ENCODE measurements around the gene KIAA0753. TPM values are rescaled to one million over a fixed set of nuclear protein-coding genes. Genes with fewer than 3 reads are reported as not detected.
A peak's percentile ranks its signal among the peaks of the same experiment; 100 is the strongest.

Gene KIAA0753
- total and polyA plus RNA-seq, 2 of the 13 experiments (the other 11 are each of a cell fraction or from before 2014, with no cell fraction given), result 5.2 to 9.1 TPM

DNA sequence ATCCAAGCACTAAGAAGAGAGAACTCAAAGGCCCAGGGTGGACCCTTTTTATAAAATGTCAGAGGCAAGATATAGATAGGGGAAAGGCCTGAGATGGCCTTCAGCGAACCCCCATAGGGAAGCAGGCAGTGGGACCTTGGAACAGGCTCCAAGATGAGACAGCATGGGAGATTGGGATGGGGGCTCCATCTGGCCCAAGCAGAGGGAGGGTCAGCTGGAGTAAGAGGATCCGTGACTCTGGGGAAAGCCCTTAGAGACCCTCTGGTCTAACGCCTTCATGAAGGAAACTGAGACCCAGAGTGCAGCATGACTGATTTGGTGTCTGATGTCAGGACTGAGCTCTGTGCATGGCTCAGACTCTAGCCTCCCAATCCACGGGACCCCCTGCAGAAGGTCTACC lies 41.8 kb upstream of the KIAA0753 start:
- Histone ChIP-seq H3K36me3 (replicated peaks in 1 of 2; ENCODE audit: control insufficient read depth in 1 of 2, insufficient read depth in 2 of 2, low read length in 2 of 2) (0 out of 5 replicates have a peak, but pooled peaks cover 0 to under 1% of the 10 kb centered on the region in 2 experiments), H3K4me2 (ENCODE audit: low read depth, low read length) (peak overlapping the region; percentile 66), H3K27ac (ENCODE audit: extremely low read length, insufficient read depth, low read length) (no peak overlapping the region), H3K4me3 (replicated peaks in 1 of 3; ENCODE audit: insufficient read depth in 1 of 3, low read depth in 2 of 3, low read length in 3 of 3) (no peak overlapping the region), H3K79me2 (ENCODE audit: insufficient read depth, low read length) (no peaks in the 10 kb centered on the region), H2AFZ (ENCODE audit: low read length) (no peak overlapping the region), H4K20me1 (ENCODE audit: insufficient read depth, low read length) (no peaks in the 10 kb centered on the region), H3K9me3 (ENCODE audit: low read length) (no peaks in the 10 kb centered on the region), H3K9ac (ENCODE audit: insufficient read depth, low read depth, low read length) (no peak overlapping the region), H3K4me1 (ENCODE audit: insufficient read depth, low read length) (peaks cover 89% of the 10 kb centered on the region), H3K27me3 (ENCODE audit: control insufficient read depth in 1 of 2, insufficient read depth in 2 of 2, low read length in 2 of 2) (no peaks in the 10 kb centered on the region)
- 76% methylated on average over 1 of the region's 4 CpGs for WGBS (ENCODE audit: low lambda C conversion rate)
- CTCF ChIA-PET (ENCODE audit: low intra/inter-chr PET ratio, low total read pairs), result no interaction called here
- DNase-seq (ENCODE audit: low spot score) (no peak), FAIRE-seq (no peak), ATAC-seq (peak; percentile 4)
- POLR2A ChIA-PET, result interaction anchor here (0.6 to 7.7 kb wide), 9 partner anchors 10 to 171 kb away, joined by 3 to 265 read pairs (median 4); partner anchors contain the start of gene SLC13A5
- in situ Hi-C loops (cut with HindIII; ENCODE audit: extremely low pct_ligation_motif_present, low pct_unique_long_range_greater_than_20kb), result no loop called here
- no TSS peak for BruUV-seq (replicated peaks)
- intact Hi-C loops (cut with micrococcal nuclease; ENCODE audit: unreplicated experiment), result loop anchor here (2.0 kb wide), 2 partner anchors 16 to 18 kb away; no protein-coding TSS in a partner anchor
- TF ChIP-seq KDM3A (CRISPR knock-in tag; IDR thresholded peaks at IDR 0.05; ENCODE audit: low read depth) (no peak), ZGPAT (CRISPR knock-in tag; IDR thresholded peaks at IDR 0.05) (no peak), MATR3 (CRISPR knock-in tag; IDR thresholded peaks at IDR 0.05) (no peak), BCL6 (CRISPR knock-in tag; IDR thresholded peaks at IDR 0.05) (no peak), ZNF768 (CRISPR knock-in tag; IDR thresholded peaks at IDR 0.05) (no peak), POLR2AphosphoS2 (IDR thresholded peaks at IDR 0.05; ENCODE audit: low read depth, low read length) (0 out of 2 replicates have a peak, but pooled peaks have one; percentile 16), THAP11 (CRISPR knock-in tag; IDR thresholded peaks at IDR 0.05) (no peak), NFE2L1 (CRISPR knock-in tag; IDR thresholded peaks at IDR 0.05; ENCODE audit: borderline replicate concordance) (no peak), MIER3 (CRISPR knock-in tag; IDR thresholded peaks at IDR 0.05; ENCODE audit: borderline replicate concordance) (no peak), SP140L (CRISPR knock-in tag; IDR thresholded peaks at IDR 0.05; ENCODE audit: borderline replicate concordance) (no peak), SYNCRIP (IDR thresholded peaks at IDR 0.05; ENCODE audit: insufficient read depth, low read depth, low read length) (no peak), ZFX (CRISPR knock-in tag; IDR thresholded peaks at IDR 0.05; ENCODE audit: low read depth) (0 out of 2 replicates have a peak, but pooled peaks have one; percentile 15), ADNP (CRISPR knock-in tag; IDR thresholded peaks at IDR 0.05) (no peak), KLF9 (CRISPR knock-in tag; IDR thresholded peaks at IDR 0.05; ENCODE audit: low read depth) (no peak), TAF1 (CRISPR knock-in tag; IDR thresholded peaks at IDR 0.05) (no peak), AGO1 (IDR thresholded peaks at IDR 0.05; ENCODE audit: low read depth, low read length, poor library complexity, severe bottlenecking) (no peak)
- TF ChIP-seq, protein P1, sequence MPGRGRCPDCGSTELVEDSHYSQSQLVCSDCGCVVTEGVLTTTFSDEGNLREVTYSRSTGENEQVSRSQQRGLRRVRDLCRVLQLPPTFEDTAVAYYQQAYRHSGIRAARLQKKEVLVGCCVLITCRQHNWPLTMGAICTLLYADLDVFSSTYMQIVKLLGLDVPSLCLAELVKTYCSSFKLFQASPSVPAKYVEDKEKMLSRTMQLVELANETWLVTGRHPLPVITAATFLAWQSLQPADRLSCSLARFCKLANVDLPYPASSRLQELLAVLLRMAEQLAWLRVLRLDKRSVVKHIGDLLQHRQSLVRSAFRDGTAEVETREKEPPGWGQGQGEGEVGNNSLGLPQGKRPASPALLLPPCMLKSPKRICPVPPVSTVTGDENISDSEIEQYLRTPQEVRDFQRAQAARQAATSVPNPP (CRISPR knock-in tag; IDR thresholded peaks at IDR 0.05), result 0 out of 2 replicates have a peak, but pooled peaks have one; percentile 4
- TF ChIP-seq, protein P2, sequence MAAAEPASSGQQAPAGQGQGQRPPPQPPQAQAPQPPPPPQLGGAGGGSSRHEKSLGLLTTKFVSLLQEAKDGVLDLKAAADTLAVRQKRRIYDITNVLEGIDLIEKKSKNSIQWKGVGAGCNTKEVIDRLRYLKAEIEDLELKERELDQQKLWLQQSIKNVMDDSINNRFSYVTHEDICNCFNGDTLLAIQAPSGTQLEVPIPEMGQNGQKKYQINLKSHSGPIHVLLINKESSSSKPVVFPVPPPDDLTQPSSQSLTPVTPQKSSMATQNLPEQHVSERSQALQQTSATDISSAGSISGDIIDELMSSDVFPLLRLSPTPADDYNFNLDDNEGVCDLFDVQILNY (CRISPR knock-in tag; conservative IDR thresholded peaks at IDR 0.05), result no peak
- TF ChIP-seq, protein P3, sequence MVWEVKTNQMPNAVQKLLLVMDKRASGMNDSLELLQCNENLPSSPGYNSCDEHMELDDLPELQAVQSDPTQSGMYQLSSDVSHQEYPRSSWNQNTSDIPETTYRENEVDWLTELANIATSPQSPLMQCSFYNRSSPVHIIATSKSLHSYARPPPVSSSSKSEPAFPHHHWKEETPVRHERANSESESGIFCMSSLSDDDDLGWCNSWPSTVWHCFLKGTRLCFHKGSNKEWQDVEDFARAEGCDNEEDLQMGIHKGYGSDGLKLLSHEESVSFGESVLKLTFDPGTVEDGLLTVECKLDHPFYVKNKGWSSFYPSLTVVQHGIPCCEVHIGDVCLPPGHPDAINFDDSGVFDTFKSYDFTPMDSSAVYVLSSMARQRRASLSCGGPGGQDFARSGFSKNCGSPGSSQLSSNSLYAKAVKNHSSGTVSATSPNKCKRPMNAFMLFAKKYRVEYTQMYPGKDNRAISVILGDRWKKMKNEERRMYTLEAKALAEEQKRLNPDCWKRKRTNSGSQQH (CRISPR knock-in tag; IDR thresholded peaks at IDR 0.05; ENCODE audit: low read depth), result peak; percentile 65; the same call in 1 of the 2 replicates
- TF ChIP-seq, protein P4, sequence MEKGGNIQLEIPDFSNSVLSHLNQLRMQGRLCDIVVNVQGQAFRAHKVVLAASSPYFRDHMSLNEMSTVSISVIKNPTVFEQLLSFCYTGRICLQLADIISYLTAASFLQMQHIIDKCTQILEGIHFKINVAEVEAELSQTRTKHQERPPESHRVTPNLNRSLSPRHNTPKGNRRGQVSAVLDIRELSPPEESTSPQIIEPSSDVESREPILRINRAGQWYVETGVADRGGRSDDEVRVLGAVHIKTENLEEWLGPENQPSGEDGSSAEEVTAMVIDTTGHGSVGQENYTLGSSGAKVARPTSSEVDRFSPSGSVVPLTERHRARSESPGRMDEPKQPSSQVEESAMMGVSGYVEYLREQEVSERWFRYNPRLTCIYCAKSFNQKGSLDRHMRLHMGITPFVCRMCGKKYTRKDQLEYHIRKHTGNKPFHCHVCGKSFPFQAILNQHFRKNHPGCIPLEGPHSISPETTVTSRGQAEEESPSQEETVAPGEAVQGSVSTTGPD (CRISPR knock-in tag; IDR thresholded peaks at IDR 0.05), result 0 out of 2 replicates have a peak, but pooled peaks have one; percentile 34
